WTC11 (cell line): ENCODE data around the gene FNIP1.
A peak's percentile ranks its signal among the peaks of the same experiment; 100 is the strongest.

ENCODE experiments used
- CTCF ChIP-seq: fragments of 200-600 bp; IDR thresholded peaks from 2 replicates; pipeline ENCODE4 v1.8.0; 2022; ENCODE audit warnings: antibody characterized with exemption
- FOXP1 ChIP-seq: sonication (generic); formaldehyde crosslinking; IDR thresholded peaks from 2 replicates; pipeline ENCODE4 v1.8.0; 2022; ENCODE audit warnings: missing genetic modification reagents, mild to moderate bottlenecking, moderate library complexity, borderline replicate concordance
- IRF2 ChIP-seq: sonication (generic); formaldehyde crosslinking; IDR thresholded peaks from 2 replicates; pipeline ENCODE4 v1.8.0; 2022; ENCODE audit warnings: low read depth, missing genetic modification reagents, borderline replicate concordance
- JUN ChIP-seq: sonication (generic); formaldehyde crosslinking; IDR thresholded peaks from 2 replicates; pipeline ENCODE4 v1.8.0; 2023; ENCODE audit warnings: mild to moderate bottlenecking, missing genetic modification reagents
- MLX ChIP-seq: sonication (generic); formaldehyde crosslinking; IDR thresholded peaks from 2 replicates; pipeline ENCODE4 v1.8.1; 2023; ENCODE audit warnings: mild to moderate bottlenecking, missing genetic modification reagents, moderate library complexity
- NFYB ChIP-seq: sonication (generic); formaldehyde crosslinking; conservative IDR thresholded peaks from 2 replicates; pipeline ENCODE4 v1.8.0; 2022; ENCODE audit warnings: low read depth, missing genetic modification reagents
- ZNF138 ChIP-seq: sonication (generic); formaldehyde crosslinking; conservative IDR thresholded peaks from 2 replicates; pipeline ENCODE4 v1.8.1; 2022; ENCODE audit warnings: mild to moderate bottlenecking, moderate library complexity, missing genetic modification reagents
- ZNF317 ChIP-seq: sonication (generic); formaldehyde crosslinking; IDR thresholded peaks from 2 replicates; pipeline ENCODE4 v1.8.1; 2023; ENCODE audit warnings: low read depth, mild to moderate bottlenecking, moderate library complexity, missing genetic modification reagents, borderline replicate concordance
- TF ChIP-seq, protein P1 (sequence below): sonication (generic); formaldehyde crosslinking; IDR thresholded peaks from 2 replicates; pipeline ENCODE4 v1.8.0; 2023; ENCODE audit warnings: missing genetic modification reagents
- TF ChIP-seq, protein P2 (sequence below): sonication (generic); formaldehyde crosslinking; IDR thresholded peaks from 2 replicates; pipeline ENCODE4 v1.8.0; 2022; ENCODE audit warnings: mild to moderate bottlenecking, missing genetic modification reagents
- TF ChIP-seq, protein P3 (sequence below): sonication (generic); formaldehyde crosslinking; IDR thresholded peaks from 2 replicates; pipeline ENCODE4 v1.8.1; 2022; ENCODE audit warnings: low read depth, mild to moderate bottlenecking, moderate library complexity, missing genetic modification reagents, borderline replicate concordance
- TF ChIP-seq, protein P4 (sequence below): sonication (generic); formaldehyde crosslinking; conservative IDR thresholded peaks from 2 replicates; pipeline ENCODE4 v1.8.1; 2022; ENCODE audit warnings: mild to moderate bottlenecking, missing genetic modification reagents
- TF ChIP-seq, protein P5 (sequence below): fragments of 250-450 bp; sonication (Bioruptor Pico); IDR thresholded peaks from 2 replicates; pipeline ENCODE4 v2.1.2; 2022; ENCODE audit warnings: mild to moderate bottlenecking, moderate library complexity

DNA sequence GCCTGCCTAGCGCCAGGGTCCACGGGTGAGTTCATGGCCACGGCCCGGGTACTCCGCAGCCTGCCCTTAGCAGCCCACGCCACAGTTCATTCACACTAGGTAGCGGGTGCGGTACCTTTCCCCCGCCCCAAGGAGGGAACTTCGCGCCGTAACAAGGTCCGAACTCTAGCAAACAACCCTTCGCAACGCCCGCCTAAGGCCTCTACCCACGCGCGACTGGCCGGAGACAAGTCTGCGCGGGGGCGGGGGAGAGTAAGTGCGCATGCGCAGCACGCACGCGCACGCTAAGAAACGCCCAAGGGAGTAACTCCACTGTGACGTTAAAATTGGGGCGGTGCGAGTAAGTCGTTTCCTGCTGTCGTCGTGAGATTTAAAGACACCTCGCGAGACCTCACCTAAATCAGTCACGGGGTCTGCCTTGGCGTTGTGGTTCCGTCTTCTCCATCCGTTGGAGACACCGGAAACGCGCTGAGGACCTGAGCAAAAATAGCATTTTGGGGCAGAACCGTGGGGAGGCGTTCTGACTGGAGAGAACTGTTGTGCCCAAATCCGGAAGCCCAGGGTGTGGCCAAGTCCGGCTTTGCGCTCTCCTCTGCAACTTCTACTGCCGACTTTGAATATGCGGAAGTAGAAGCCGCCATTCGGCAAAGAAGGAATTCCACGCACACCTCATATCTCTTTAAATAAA lies 161.7 kb downstream of the FNIP1 start, which contains the start of gene RAPGEF6:
- TF ChIP-seq CTCF (no peak), NFYB (CRISPR knock-in tag) (no peak), ZNF317 (CRISPR knock-in tag) (no peak), MLX (CRISPR knock-in tag) (no peak), FOXP1 (CRISPR knock-in tag) (0 out of 2 replicates have a peak, but pooled peaks have one; percentile 33), ZNF138 (CRISPR knock-in tag) (no peak), JUN (no peak), IRF2 (CRISPR knock-in tag) (no peak)
- TF ChIP-seq, protein P1, sequence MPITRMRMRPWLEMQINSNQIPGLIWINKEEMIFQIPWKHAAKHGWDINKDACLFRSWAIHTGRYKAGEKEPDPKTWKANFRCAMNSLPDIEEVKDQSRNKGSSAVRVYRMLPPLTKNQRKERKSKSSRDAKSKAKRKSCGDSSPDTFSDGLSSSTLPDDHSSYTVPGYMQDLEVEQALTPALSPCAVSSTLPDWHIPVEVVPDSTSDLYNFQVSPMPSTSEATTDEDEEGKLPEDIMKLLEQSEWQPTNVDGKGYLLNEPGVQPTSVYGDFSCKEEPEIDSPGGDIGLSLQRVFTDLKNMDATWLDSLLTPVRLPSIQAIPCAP, result no peak
- TF ChIP-seq, protein P2, sequence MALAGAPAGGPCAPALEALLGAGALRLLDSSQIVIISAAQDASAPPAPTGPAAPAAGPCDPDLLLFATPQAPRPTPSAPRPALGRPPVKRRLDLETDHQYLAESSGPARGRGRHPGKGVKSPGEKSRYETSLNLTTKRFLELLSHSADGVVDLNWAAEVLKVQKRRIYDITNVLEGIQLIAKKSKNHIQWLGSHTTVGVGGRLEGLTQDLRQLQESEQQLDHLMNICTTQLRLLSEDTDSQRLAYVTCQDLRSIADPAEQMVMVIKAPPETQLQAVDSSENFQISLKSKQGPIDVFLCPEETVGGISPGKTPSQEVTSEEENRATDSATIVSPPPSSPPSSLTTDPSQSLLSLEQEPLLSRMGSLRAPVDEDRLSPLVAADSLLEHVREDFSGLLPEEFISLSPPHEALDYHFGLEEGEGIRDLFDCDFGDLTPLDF, result no peak
- TF ChIP-seq, protein P3, sequence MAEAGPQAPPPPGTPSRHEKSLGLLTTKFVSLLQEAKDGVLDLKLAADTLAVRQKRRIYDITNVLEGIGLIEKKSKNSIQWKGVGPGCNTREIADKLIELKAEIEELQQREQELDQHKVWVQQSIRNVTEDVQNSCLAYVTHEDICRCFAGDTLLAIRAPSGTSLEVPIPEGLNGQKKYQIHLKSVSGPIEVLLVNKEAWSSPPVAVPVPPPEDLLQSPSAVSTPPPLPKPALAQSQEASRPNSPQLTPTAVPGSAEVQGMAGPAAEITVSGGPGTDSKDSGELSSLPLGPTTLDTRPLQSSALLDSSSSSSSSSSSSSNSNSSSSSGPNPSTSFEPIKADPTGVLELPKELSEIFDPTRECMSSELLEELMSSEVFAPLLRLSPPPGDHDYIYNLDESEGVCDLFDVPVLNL, result no peak
- TF ChIP-seq, protein P4, sequence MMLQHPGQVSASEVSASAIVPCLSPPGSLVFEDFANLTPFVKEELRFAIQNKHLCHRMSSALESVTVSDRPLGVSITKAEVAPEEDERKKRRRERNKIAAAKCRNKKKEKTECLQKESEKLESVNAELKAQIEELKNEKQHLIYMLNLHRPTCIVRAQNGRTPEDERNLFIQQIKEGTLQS, result no peak
- TF ChIP-seq, protein P5, sequence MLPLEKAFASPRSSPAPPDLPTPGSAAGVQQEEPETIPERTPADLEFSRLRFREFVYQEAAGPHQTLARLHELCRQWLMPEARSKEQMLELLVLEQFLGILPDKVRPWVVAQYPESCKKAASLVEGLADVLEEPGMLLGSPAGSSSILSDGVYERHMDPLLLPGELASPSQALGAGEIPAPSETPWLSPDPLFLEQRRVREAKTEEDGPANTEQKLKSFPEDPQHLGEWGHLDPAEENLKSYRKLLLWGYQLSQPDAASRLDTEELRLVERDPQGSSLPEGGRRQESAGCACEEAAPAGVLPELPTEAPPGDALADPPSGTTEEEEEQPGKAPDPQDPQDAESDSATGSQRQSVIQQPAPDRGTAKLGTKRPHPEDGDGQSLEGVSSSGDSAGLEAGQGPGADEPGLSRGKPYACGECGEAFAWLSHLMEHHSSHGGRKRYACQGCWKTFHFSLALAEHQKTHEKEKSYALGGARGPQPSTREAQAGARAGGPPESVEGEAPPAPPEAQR (CRISPR knock-in tag), result no peak
